ENCODE results near the gene ZNF211. TPM values are rescaled to one million over a fixed set of nuclear protein-coding genes. Genes with fewer than 3 reads are reported as not detected.

The ZNF211 gene
- total RNA-seq, 1 experiment from 2014 or later = 10.2 TPM

DNA sequence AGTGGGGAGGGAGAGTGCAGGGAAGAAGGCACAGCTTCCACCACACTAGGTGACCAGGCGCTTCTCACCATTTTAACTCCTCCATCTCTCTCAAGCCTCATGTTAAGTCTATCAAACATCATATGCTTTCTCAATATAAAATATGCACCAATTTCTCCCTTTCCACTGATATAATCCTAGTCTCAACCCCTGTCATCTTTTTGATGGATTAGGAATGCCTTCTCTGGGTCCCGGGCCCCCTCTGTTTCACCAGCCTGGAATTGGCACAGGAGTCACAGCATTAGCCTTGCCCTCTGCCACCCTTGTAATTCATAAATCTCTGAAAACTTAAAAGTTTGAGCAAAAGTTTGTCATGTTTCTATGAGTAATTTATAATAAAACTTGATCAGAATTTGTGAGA is 35.7 kb downstream of the ZNF211 start, which contains the start of gene ZSCAN4:
Gene ZSCAN4, plus strand, starts transcription at position 301 of the 400 bp plus-strand sequence. CDS start 7,211 bp downstream, outside the sequence.
- intact Hi-C loops (cut with micrococcal nuclease; ENCODE audit: unreplicated experiment) = no loop called here
- DNase-seq = no peak
- no peaks in the 10 kb centered on the region for H3K4me1 Mint-ChIP-seq (ENCODE audit: low read depth, unreplicated experiment)
- H3K9me3 Mint-ChIP-seq (ENCODE audit: low read depth, unreplicated experiment) = peaks cover 6% of the 10 kb centered on the region
- H3K4me3 Mint-ChIP-seq (ENCODE audit: low read depth, unreplicated experiment) = no peak within 1 kb of the TSS
- peaks cover 14% of the 10 kb centered on the region for H3K36me3 Mint-ChIP-seq (ENCODE audit: insufficient read depth, unreplicated experiment)
- no peak within 1 kb of the TSS for H3K27ac Mint-ChIP-seq (ENCODE audit: unreplicated experiment)
- no TSS peak for BruUV-seq (replicated peaks)
- CTCF ChIA-PET = no interaction called here
- peaks cover 9% of the 10 kb centered on the region for H3K27me3 Mint-ChIP-seq (ENCODE audit: unreplicated experiment)
- TF ChIP-seq, protein P1, sequence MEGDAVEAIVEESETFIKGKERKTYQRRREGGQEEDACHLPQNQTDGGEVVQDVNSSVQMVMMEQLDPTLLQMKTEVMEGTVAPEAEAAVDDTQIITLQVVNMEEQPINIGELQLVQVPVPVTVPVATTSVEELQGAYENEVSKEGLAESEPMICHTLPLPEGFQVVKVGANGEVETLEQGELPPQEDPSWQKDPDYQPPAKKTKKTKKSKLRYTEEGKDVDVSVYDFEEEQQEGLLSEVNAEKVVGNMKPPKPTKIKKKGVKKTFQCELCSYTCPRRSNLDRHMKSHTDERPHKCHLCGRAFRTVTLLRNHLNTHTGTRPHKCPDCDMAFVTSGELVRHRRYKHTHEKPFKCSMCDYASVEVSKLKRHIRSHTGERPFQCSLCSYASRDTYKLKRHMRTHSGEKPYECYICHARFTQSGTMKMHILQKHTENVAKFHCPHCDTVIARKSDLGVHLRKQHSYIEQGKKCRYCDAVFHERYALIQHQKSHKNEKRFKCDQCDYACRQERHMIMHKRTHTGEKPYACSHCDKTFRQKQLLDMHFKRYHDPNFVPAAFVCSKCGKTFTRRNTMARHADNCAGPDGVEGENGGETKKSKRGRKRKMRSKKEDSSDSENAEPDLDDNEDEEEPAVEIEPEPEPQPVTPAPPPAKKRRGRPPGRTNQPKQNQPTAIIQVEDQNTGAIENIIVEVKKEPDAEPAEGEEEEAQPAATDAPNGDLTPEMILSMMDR (IDR thresholded peaks at IDR 0.05; ENCODE audit: unreplicated experiment) = no peak

DNA sequence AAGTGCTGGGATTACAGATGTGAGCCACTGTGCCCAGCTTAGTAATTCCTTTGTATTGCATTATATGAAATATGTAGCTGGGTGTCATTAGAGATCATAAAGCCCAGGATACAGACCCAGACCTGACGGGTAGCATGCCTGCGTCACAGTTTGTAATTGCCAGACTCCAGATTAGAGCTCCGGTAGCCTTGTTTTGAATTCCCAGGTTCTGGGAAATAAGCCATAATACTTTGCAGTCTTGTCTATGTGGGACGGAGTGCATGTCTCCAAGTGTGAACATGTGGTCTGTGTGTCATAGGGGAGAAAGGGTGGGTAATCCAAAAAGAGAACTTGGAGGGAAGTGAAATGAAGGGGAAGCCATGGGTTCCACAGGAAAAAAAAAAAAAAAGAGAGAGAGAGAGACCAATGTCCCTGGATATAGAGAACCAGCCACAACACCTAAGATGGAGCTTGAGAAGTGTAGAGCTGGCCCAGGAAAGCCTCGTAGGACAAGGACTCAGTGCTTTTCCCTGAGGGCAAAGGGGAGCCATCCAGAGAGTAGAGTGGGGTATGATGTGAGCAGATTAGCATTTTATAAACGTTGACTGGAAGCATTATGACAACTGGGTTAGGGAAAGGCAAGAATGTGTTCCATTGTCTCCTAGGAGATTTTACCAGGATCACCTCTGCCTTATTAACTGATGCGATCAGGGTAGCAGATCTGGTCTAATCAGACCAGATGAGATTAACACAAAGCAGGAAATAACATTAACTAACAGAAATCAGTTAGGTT is 38.3 kb downstream of the ZNF211 start:
- Mint-ChIP-seq H3K27me3 (ENCODE audit: unreplicated experiment) (no peaks in the 10 kb centered on the region), H3K9me3 (ENCODE audit: low read depth, unreplicated experiment) (peaks cover 6% of the 10 kb centered on the region), H3K36me3 (ENCODE audit: insufficient read depth, unreplicated experiment) (no peaks in the 10 kb centered on the region), H3K4me1 (ENCODE audit: low read depth, unreplicated experiment) (no peaks in the 10 kb centered on the region), H3K27ac (ENCODE audit: unreplicated experiment) (no peak overlapping the region), H3K4me3 (ENCODE audit: low read depth, unreplicated experiment) (no peak overlapping the region)
- DNase-seq = no peak
- TF ChIP-seq, protein P1 (IDR thresholded peaks at IDR 0.05; ENCODE audit: unreplicated experiment) = no peak
- intact Hi-C loops (cut with micrococcal nuclease; ENCODE audit: unreplicated experiment) = no loop called here
- BruUV-seq (replicated peaks) = no TSS peak
- CTCF ChIA-PET = no interaction called here

DNA sequence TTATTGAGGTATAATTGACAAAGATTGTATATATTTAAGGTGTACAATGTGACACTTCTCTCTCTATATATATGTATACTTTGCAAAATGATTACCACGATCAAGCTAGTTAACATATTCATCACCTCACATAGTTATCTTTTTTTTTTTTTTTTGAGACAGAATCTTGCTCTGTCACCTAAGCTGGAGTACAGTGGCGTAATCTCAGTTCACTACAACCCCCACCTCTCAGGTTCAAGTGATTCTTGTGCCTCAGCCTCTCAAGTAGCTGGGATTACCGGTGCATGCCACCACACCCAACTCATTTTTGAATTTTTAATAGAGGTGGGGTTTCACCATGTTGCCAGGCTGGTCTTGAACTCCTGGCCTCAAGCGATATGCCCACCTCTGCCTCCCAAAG is 39.5 kb downstream of the ZNF211 start:
- Mint-ChIP-seq H3K27me3 (ENCODE audit: unreplicated experiment) (no peaks in the 10 kb centered on the region), H3K9me3 (ENCODE audit: low read depth, unreplicated experiment) (peaks cover 12% of the 10 kb centered on the region), H3K4me3 (ENCODE audit: low read depth, unreplicated experiment) (no peak overlapping the region), H3K4me1 (ENCODE audit: low read depth, unreplicated experiment) (no peaks in the 10 kb centered on the region), H3K36me3 (ENCODE audit: insufficient read depth, unreplicated experiment) (no peaks in the 10 kb centered on the region), H3K27ac (ENCODE audit: unreplicated experiment) (no peak overlapping the region)
- intact Hi-C loops (cut with micrococcal nuclease; ENCODE audit: unreplicated experiment) = no loop called here
- CTCF ChIA-PET = no interaction called here
- TF ChIP-seq, protein P1 (IDR thresholded peaks at IDR 0.05; ENCODE audit: unreplicated experiment) = no peak
- no peak for DNase-seq
- no TSS peak for BruUV-seq (replicated peaks)

DNA sequence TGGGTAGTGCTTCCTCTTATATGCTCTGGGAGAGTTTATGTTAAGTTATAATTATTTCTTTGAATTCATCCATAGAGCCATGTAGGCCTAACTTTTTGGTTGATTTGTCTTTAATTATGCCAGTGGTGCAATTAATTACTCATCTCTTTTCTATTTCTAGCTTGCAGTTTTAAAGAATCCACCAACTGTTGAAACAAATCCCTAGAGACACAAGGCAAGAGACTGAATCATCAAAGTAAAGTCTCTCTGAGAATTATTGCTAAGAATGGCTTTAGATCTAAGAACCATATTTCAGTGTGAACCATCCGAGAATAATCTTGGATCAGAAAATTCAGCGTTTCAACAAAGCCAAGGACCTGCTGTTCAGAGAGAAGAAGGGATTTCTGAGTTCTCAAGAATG is 42.9 kb downstream of the ZNF211 start:
- Mint-ChIP-seq H3K9me3 (ENCODE audit: low read depth, unreplicated experiment) (peaks cover 13% of the 10 kb centered on the region), H3K4me3 (ENCODE audit: low read depth, unreplicated experiment) (no peak overlapping the region), H3K27me3 (ENCODE audit: unreplicated experiment) (no peaks in the 10 kb centered on the region), H3K36me3 (ENCODE audit: insufficient read depth, unreplicated experiment) (no peaks in the 10 kb centered on the region), H3K4me1 (ENCODE audit: low read depth, unreplicated experiment) (no peaks in the 10 kb centered on the region), H3K27ac (ENCODE audit: unreplicated experiment) (no peak overlapping the region)
- DNase-seq = no peak
- intact Hi-C loops (cut with micrococcal nuclease; ENCODE audit: unreplicated experiment) = no loop called here
- TF ChIP-seq, protein P1 (IDR thresholded peaks at IDR 0.05; ENCODE audit: unreplicated experiment) = no peak
- BruUV-seq (replicated peaks) = no TSS peak
- CTCF ChIA-PET = no interaction called here

Data from Calu3 (cell line).